G401 (cell line): ENCODE data around the gene IL37. TPM values are rescaled to one million over a fixed set of nuclear protein-coding genes. Genes with fewer than 3 reads are reported as not detected.

Experiments used
- DNase-seq: peaks from one replicate; pipeline ENCODE4 v3.0.0-alpha.2; 2015; ENCODE audit warnings: low spot score
- in situ Hi-C: cut with HindIII; loops from 2 replicates; pipeline ENCODE4 v1.10.0; 2016; ENCODE audit warnings: low sequenced_read_pairs, mixed read lengths
- total RNA-seq: library from RNA; depleted of rRNA; stranded (reverse); fragments of >200 nt; shearing (Covaris generic); gene quantifications from 2 replicates; pipeline ENCODE4 v1.2.3, GENCODE V29; 2014; rRNA removed

The IL37 gene
- not detected in 2 replicates for total RNA-seq

- in situ Hi-C loops = no loop called here
- no peak for DNase-seq
Measured at GRCh38 chr2:112910865-112911264, at the start of gene IL37. IL37 (plus strand) TSS chr2:112911165; CDS start chr2:112913013, 1,848 bp downstream.

DNA sequence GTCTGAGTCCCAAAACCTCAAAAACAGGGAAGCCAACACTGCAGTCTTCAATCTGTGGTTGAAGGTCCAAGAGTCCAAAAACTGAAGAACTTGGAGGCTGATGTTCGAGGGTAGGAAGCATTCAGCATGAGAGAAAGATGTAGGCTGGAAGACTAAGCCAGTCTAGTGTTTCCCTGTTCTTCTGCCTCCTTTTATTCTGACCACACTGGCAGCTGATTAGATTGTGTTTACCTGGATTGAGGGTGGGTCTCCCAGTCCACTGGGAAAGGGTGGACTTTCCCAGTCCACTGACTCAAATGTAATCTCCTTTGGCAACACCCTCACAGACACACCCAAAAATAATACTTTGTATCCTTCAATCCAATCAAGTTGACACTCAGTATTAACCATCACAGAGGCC is 46.9 kb upstream of the IL37 start:
- in situ Hi-C loops = no loop called here

DNA sequence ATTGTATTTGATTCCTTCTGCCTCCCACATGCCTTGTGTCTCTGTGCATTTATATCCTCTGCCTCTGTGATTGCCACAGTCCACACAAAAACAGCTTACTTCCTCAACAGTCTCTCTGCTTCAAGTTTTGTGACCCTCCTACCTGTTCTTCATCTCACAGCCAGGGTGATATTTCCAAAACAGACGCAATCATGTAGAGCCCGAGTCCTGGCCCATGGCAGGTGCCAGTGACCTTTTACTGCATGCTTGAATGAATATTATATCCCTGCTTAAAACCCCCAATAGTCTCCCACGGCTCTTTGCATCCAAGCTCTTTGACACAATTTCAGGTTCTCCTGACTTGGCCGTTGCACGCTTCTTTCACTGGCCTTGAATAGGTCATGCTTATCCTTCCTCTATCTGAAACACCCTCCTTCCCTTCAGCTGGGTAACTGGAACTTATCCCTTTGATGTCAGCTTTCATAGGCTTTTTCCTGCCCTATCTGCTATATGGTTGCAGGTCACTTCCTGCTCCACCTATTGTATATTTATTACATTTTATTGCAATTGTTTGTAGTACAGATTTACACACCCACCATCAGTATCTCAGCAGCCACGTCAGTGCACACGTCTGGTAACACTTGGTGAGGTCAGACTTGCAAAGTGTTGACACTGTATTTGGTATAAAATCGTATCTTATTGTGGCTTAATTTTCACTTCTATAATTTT is 44.7 kb upstream of the IL37 start:
- in situ Hi-C loops = no loop called here
- DNase-seq = no peak

More for the DNA sequence above, 46.9 kb upstream of the IL37 start:
- no peak for DNase-seq

- no peak for DNase-seq
- in situ Hi-C loops = no loop called here
Measured at GRCh38 chr2:112867701-112868631, 43.0 kb upstream of the IL37 start.

- in situ Hi-C loops = no loop called here
Measured at GRCh38 chr2:112869258-112869842, 41.6 kb upstream of the IL37 start.

GRCh38 chr2:112870841-112871835 is 39.8 kb upstream of the IL37 start:
- no peak for DNase-seq
- in situ Hi-C loops = no loop called here

More at GRCh38 chr2:112869258-112869842, 41.6 kb upstream of the IL37 start:
- no peak for DNase-seq

GRCh38 chr2:112876257-112876970 is 34.6 kb upstream of the IL37 start:
- no peak for DNase-seq
- in situ Hi-C loops = no loop called here

DNA sequence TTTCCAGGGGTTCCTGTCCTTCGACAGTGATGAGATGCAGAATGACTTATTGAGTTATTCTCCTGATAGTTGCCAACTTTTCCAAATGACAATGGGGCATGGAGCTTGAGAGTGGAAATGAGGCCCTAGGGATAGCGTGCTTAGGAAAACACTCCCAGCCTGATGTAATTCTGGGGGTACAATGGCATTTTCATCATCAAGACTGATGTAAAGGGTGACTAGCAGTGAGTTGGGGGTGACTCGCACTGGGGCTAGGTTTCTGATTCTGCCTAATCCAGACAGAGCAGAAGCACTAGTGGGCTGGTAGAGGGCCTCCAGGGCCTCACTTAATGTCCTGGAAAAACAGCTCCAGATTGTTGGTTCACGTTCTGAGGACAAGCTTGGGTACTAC is 34.0 kb upstream of the IL37 start:
- DNase-seq = no peak
- in situ Hi-C loops = no loop called here

GRCh38 chr2:112877423-112877822 is 33.5 kb upstream of the IL37 start:
- DNase-seq = no peak
- in situ Hi-C loops = no loop called here

DNA sequence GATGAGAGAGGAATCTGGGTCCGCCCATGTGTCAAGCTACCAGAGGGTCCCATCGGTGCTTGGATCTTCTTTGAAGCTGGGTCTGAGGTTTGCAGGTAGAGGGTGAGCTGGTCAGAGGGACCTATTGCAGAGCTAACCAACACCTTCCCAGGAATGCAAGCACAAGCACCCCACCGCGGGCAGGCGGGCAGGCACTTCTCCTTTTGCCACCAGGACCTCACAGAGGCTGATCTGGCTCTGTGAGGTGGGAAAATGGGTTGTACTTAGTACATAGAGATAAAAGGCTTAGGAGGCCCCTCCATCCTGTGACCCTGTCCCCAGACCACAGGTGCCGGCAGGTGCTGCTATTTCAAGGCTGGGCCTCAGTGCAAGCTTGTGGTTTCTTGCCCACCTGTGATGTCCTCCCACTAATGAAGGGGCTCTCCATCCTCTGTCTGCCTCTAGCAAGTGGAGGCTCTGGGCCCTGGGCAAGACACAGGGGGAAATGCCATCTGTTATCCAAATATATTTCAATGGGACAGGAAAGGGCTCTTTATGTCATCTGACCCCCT is 31.4 kb upstream of the IL37 start:
- in situ Hi-C loops = no loop called here
- DNase-seq = no peak

- in situ Hi-C loops = no loop called here
- no peak for DNase-seq
Measured at GRCh38 chr2:112880091-112880531, 30.9 kb upstream of the IL37 start.

GRCh38 chr2:112880696-112881095 is 30.3 kb upstream of the IL37 start:
- in situ Hi-C loops = no loop called here
- DNase-seq = no peak

DNA sequence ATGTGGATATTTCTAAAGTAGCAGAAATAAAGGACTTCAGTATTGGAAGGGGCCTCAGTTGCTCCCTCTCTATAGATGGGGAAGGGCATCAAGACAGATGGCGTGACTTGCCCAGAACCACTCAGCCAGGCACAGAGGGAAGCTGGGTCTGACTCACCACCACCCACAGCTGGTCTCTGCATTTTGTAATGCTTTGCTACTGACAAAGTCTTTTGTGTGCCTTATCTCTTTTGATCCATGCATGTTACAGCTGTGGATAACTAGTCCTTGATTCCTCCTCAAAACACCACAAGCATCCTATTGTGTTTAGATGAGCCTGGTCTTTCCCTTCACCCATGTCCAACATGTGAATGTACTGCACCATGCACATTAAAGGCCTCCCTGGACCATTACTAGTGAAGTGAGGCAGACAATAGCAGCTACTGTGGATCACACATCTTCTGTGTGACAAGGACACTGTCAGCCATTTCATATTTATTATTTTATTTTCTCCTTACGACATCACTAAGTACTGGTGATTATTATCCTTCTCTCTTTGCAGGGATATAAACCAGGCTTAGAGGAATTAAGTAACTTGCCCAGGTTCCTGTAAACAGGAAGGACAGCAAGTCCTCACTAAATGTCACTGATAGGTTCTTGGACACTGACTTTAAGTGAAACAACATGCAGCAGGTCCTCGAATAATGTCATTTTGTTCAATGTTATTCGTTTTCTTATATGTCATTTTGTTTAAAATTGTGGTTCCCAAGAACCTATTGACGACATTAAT is 29.6 kb upstream of the IL37 start:
- in situ Hi-C loops = no loop called here
- no peak for DNase-seq

DNA sequence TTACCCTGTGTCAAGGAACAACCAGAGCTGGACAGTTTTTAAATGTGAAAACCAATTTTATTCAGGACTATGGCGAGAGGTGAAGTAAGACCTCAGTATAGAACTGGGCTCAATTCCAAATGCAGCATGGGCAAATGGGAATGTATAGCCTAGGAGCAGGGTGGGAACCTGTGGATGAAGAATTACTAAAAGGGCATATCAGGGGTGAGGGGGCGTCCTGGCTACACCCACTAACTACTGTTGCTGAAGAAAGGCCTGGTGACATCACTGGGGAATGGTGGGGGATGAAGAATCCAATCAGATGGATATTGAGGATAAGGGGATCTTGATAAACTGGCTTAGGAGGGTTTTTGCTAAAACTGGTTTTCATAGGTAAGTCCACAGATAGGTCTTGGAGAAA is 27.3 kb upstream of the IL37 start:
- DNase-seq = no peak
- in situ Hi-C loops = no loop called here

DNA sequence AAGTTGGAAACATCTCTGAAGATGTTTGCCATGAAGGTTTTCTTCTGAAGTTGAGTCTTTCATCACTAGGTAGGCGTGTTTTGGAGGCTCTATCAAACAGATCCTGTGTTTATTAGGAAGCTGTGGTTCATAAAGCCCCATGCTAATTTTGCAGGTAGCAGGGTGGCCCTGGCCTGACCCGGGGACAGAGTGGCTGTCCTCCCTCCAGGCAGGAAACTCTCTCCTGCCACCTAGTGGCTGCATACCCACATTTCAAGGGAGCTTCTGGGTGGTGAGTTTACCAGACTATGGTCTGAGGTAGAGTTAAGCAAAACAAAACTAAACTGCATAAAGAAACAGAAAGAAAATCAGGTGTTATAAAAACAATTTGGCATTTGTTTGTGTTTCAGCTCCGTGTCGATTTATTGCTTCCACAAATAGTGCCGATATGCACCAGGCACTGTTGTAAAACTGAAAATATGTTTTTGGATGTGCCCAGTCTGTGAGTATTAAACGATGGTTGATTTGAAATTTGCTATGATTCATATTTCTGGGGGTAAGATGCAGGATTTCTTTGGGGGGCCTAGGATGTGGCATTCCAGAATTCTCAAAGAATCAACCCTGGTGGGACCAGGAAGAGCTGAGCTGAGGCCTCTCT is 26.0 kb upstream of the IL37 start:
- peak; percentile 3 for DNase-seq
- in situ Hi-C loops = no loop called here

- in situ Hi-C loops = no loop called here
- DNase-seq = no peak
Measured at GRCh38 chr2:112885506-112885902, 25.5 kb upstream of the IL37 start.

- in situ Hi-C loops = no loop called here
- no peak for DNase-seq
Measured at GRCh38 chr2:112886291-112886690, 24.7 kb upstream of the IL37 start.
